Measurements from ENCODE around the gene FHIT.

Gene FHIT

GRCh38 chr3:61172684-61173083, 78.6 kb downstream of the FHIT start:
- DNase-seq: no peak

DNA sequence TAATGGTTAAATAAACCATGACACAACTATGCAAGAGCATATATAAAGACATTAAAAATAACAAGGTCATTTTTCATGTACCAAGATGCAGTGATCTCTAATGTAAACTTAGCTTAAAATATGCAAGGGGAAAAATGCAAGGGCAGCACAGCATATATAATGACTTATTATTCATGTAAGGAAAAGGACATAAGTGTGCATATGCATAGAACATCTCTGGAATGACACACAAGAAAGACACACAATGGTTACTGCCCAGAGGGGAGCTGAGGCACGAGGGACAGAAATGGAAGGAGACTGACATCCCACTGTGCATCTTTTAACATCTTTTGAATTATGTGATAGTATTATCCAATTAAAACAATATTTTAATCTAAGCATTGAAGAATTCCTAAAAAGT, 79.0 kb downstream of the FHIT start:
- no peak for DNase-seq

DNA sequence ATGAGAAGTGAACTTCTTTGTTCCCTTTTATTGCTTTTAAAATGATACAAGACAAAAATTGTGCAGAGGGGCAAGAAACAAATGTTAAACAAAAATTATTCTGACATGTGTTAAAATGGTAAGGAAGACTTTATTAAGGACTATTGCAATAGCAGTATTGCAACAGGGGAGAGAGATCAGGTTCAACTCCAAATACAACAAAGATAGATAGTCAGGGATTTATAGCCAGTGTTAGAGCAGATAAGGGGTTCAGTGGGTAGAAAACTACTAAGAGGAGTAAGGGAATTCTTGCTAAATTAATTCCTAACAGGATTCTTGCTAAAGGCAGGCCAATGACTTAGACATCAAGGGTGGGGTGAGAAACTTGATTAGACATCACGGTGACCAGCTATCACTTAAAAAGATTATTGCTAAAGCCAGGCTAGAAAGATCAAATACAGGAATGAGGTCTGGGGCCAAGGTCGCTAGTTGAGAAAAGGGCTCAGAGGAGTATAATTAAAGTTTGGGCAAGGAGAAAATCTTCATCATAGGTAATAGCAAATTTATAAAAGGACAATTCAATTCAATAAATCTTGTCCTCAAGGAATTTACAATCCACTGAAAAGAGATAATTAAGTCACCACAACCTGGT, 81.5 kb downstream of the FHIT start:
- DNase-seq: no peak

GRCh38 chr3:61168286-61168685, 83.0 kb downstream of the FHIT start:
- DNase-seq: no peak

- no peak for DNase-seq
Observed at GRCh38 chr3:61162965-61163364, 88.3 kb downstream of the FHIT start.

DNA sequence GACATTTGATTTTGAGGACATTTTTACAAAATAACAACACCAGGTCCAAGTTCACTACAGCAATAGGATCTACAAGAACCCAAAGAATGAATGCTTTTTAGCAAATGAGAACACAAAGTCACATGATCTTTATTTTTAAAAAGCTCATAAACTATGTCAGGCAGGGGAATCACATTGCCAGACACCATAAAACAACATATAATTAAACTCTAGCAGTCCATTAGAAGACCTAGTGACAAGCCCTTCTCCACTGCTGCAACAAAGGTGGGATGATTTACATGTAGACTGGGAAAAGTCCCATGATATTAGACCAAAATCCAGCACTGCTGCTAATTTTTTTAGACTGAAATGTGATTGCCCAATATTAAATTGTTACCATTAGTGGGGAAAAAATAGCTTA, 92.6 kb downstream of the FHIT start:
- no peak for DNase-seq

DNA sequence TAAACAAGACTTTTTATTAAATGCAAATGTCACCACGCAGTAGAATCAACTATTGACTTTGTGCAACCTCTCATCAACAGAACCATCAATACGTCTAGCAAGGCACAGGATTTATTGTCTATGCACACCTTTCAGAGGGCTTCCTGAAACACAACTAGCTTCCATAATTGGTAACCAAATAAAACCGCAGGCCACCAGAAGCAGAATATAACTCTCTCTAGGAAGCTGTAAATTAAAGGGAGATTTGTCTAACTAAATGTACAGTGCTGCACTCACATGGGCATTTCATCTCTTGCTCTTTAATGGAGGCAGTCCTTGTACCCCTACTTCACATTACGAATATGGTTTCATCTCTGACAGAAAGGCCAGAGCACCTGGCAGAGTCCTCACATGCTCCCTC, 93.0 kb downstream of the FHIT start:
- no peak for DNase-seq

DNA sequence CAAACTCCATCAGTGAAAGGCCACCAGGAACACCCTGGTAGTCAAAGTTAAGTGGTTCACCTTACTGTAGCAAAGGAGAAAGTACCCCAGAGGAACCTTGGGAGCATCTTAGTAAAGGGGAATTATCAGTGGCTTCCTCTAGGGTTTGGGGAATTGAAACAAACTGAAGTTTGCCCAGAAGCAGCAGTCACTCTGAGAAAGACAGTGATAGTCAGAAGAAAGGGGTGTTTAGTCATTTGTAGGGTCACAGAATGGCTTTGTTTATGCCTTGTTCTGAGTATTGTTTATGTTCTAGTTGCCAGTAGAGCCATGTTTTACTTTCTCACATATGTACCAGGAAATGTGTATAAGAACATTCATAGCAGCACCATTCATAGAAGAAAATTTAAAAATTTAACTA, 93.8 kb downstream of the FHIT start:
- no peak for DNase-seq

GRCh38 chr3:61155701-61156292, 95.5 kb downstream of the FHIT start:
- no peak for DNase-seq

- DNase-seq: peak in 1 of 56 donors; percentile 2
Observed at GRCh38 chr3:61154457-61155198, 96.6 kb downstream of the FHIT start.

- DNase-seq: no peak
Observed at GRCh38 chr3:61152071-61152470, 99.2 kb downstream of the FHIT start.

GRCh38 chr3:61149236-61149635, 102.0 kb downstream of the FHIT start:
- DNase-seq: no peak

GRCh38 chr3:61146010-61146890, 105.0 kb downstream of the FHIT start:
- DNase-seq: no peak

GRCh38 chr3:61141697-61142096, 109.6 kb downstream of the FHIT start:
- DNase-seq: no peak

GRCh38 chr3:61141227-61141626, 110.0 kb downstream of the FHIT start:
- DNase-seq: no peak

GRCh38 chr3:61139686-61140085, 111.6 kb downstream of the FHIT start:
- DNase-seq: no peak

DNA sequence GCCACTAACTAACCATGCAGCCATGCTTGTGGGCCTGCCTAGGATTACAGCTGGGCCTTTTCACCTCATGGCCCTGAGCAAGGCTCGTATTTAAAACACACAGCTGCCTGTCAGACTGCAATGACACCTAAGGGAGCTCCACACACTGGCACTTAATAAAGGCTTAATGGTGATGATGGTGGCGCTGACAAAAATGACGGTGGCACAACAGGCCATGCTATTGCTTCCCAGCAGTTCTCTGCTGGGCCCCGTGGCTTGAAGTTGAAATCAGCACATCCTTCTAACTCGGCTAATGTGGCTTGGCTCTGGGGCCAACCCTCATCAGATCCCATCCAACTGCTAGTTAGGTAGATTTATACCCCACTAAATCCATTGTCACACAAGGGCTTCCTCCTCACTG, 112.9 kb downstream of the FHIT start:
- DNase-seq: no peak

DNA sequence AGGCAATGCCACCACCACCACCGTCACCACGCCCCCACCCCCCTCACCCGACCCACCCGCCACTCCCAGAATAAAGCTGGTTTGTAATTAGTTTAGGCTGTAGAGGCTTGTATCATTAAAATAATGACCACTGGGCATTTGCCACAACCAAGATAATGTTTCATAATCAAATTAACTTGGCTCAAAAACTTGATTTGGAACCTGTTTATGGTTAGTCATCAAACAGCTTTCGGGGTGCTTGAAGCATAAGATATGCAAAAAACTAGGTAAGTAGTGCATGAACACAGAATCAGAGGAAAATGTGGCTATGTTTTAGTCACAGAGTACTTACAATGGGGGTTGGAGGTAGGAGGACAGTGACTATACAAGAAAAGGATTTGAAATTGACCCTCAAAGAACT, 115.1 kb downstream of the FHIT start:
- no peak for DNase-seq

- DNase-seq: no peak
Observed at GRCh38 chr3:61134532-61134931, 116.7 kb downstream of the FHIT start.

DNA sequence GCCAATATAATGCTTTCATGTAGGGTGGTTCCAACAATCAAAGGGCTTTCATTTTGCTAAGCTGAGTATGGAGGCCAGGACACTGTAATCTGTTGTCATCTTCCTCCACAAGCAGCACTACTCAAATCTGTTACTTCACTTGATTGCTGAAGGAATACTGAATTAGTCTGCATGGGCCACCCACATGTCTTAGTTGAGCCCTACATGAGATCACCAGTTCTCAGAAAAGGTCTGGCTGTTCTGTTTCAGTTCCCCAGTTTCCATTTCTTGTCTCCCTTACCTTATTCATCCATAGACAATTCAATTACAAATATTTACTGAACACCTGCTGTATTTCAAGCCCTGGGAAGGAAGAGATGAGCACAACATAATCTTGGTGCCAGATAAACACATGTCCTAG, 119.2 kb downstream of the FHIT start:
- no peak for DNase-seq

GRCh38 chr3:61118830-61119229, 132.4 kb downstream of the FHIT start:
- no peak for DNase-seq
